ENCODE data around the gene EHF. TPM values are rescaled to one million over a fixed set of nuclear protein-coding genes. Genes with fewer than 3 reads are reported as not detected.

Gene EHF
- polyA plus RNA-seq, 4 donors, result 0.35 to 30.3 (median 25.0) TPM

GRCh38 chr11:34642001-34642554, 21.2 kb downstream of the EHF start:
- DNase-seq (ENCODE audit: low read depth in 4 of 4, low spot score in 3 of 4), result no peak

- no peak for DNase-seq (ENCODE audit: low read depth in 4 of 4, low spot score in 3 of 4)
Observed at GRCh38 chr11:34642873-34643272, 22.0 kb downstream of the EHF start.

DNA sequence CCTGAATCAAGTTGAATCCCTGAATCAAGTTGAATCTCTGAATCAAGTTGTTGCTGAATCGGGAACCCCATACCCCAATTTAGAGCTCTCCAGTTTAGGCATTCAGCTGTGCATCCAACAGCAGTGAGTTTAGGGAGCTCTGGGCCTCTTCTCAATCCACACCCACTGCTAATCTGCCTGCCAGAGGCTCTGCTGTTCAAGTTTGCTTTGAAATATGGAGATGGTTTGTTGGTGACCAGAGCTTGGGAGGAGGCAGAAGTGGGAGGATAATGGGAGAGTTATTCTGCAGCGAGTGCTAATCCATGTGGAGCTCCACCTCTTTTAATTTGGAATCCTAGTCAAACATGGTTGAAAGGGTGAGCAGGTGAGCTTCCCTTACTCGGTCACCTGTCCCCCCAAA, 22.4 kb downstream of the EHF start:
- DNase-seq (ENCODE audit: low read depth in 4 of 4, low spot score in 3 of 4), result no peak

DNA sequence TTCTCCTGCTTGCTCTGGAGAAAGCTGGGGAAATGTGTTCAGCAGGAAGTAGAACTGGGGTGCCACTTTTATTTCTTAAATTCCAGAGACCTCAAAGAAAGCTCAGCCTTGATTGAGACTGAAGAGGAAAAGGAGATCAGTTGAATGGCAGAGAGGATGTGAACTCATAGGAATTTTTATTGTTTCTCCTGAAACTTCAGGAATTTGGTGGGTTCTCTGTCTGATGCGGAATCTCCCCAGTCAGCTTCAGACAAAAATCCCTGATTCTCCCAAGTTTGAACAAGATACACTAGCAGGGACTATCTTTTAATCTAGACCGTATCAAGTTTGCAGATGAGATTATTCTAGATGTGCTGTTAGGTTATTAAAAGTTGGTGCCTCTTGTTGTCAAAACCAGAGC, 23.0 kb downstream of the EHF start:
- DNase-seq (ENCODE audit: low read depth in 4 of 4, low spot score in 3 of 4), result no peak

GRCh38 chr11:34644669-34645406, 23.9 kb downstream of the EHF start:
- DNase-seq (ENCODE audit: low read depth in 4 of 4, low spot score in 3 of 4), result no peak

GRCh38 chr11:34646431-34646830, 25.5 kb downstream of the EHF start:
- no peak for DNase-seq (ENCODE audit: low read depth in 4 of 4, low spot score in 3 of 4)

GRCh38 chr11:34647131-34647530, 26.2 kb downstream of the EHF start:
- DNase-seq (ENCODE audit: low read depth in 4 of 4, low spot score in 3 of 4), result no peak

DNA sequence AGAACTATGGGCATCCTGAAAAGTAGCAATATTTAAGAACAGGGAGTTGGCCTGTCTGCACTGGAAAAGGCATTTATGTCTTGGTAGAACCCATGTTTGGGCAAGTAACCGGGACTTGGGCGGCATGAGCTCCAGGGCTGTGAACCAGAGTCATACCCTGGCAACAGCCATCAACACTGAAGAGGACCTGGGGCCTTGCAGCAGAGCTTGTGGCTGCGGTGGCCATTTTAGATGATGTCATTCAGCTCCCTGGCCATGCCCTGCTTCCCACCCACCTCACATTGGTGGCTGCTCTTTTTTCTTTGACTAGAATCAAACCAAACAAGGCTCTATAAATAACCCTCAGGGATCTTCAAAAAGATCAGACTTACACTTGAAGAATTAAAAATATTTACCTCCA, 26.6 kb downstream of the EHF start:
- no peak for DNase-seq (ENCODE audit: low read depth in 4 of 4, low spot score in 3 of 4)

DNA sequence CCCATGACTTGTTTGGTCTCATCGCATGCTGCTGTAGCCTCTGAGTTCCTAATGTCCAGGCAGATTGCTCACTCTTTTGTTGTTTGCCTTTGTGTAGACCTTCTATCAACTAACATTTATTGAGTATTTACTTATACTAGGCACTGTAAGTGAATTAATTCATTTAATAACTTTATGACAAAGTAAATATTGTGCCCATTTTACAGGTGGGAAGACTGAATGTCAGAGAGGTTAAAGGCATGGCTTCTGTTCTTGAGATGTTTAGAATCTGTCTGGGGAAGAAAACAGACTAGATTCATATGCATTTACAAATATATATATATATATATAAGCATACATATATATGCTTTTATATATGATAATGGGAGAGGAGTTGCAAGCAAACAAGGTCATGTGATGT, 27.1 kb downstream of the EHF start:
- DNase-seq (ENCODE audit: low read depth in 4 of 4, low spot score in 3 of 4), result no peak

- DNase-seq (ENCODE audit: low read depth in 4 of 4, low spot score in 3 of 4), result no peak
Observed at GRCh38 chr11:34649597-34649996, 28.7 kb downstream of the EHF start.

GRCh38 chr11:34650528-34650927, 29.6 kb downstream of the EHF start:
- no peak for DNase-seq (ENCODE audit: low read depth in 4 of 4, low spot score in 3 of 4)

DNA sequence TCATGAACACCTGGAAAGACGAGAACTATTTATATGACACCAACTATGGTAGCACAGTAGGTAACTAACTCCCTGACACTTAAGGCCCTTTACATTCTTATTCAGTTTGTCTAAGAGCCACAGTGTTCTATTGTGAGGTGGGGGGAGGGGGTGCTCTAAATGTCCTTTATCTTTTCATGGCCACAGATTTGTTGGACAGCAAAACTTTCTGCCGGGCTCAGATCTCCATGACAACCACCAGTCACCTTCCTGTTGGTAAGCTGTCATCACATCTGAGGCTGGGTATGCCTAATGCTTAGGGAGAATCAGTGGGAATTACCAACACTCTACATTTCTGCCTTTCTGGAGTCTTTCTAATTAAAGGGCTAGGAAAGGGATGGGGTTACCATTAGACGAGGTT, 30.7 kb downstream of the EHF start:
- DNase-seq (ENCODE audit: low read depth in 4 of 4, low spot score in 3 of 4), result no peak

- no peak for DNase-seq (ENCODE audit: low read depth in 4 of 4, low spot score in 3 of 4)
Observed at GRCh38 chr11:34652191-34652973, 31.5 kb downstream of the EHF start.

DNA sequence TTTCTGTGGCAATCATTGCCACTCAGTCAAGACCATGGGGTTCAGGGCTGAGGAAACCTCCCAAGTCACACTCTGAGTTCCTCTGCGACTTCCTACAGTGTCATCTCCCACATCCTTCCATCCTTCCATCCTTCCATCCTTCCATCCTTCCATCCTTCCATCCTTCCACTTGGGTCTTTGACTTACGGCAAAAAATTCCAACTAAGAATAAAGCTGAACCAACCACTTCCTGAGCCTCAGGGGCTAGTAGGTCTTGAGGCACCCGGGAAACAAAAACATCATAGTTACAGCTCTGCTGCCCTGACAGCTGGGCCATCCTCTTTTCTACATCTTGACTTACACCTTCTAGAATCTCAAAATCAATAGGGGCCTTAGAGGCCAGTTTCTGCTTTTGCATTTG, 32.1 kb downstream of the EHF start:
- no peak for DNase-seq (ENCODE audit: low read depth in 4 of 4, low spot score in 3 of 4)

GRCh38 chr11:34653851-34654482, 33.1 kb downstream of the EHF start:
- DNase-seq (ENCODE audit: low read depth in 4 of 4, low spot score in 3 of 4), result no peak

DNA sequence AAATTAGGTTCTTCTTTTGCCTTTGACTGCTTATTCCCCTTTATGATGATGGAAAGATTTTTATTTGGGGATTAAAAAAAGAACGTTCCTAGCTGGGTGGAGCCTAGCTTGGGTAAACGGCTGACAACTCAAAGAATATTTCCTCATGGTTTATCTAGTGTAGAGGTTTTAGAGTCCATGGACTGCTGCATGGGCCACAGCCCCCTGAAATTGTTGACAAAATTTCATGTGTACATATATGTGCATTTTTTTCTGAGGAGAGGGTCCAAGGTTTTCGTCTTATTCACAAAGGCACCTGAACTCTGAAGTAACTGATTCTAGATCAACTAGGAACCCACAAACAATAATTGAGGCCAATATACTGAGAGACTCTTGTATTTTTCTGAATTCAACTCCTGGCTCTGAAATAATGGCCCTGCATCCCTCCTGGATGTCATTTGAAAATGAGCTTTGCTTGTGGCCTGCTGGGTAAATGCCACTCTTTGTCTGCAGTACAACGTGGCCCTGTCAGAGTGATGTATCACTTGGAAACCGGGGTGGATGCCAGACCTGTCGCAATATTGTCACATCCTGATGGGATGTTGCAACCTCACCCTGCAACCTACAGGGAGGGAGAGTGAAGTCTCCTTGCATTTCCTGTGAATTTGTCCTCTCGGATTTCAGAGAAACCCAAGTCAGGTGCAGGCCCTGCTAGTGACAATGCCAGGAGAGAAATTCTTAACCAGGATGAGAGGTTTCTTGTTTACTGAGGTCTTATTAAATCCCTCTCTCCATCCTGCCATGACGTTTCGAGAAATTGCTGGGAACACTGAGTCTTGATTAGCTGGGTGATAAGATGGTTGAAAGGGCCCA, 33.8 kb downstream of the EHF start:
- DNase-seq (ENCODE audit: low read depth in 4 of 4, low spot score in 3 of 4), result no peak

- no peak for DNase-seq (ENCODE audit: low read depth in 4 of 4, low spot score in 3 of 4)
Observed at GRCh38 chr11:34655335-34656008, 34.6 kb downstream of the EHF start.

DNA sequence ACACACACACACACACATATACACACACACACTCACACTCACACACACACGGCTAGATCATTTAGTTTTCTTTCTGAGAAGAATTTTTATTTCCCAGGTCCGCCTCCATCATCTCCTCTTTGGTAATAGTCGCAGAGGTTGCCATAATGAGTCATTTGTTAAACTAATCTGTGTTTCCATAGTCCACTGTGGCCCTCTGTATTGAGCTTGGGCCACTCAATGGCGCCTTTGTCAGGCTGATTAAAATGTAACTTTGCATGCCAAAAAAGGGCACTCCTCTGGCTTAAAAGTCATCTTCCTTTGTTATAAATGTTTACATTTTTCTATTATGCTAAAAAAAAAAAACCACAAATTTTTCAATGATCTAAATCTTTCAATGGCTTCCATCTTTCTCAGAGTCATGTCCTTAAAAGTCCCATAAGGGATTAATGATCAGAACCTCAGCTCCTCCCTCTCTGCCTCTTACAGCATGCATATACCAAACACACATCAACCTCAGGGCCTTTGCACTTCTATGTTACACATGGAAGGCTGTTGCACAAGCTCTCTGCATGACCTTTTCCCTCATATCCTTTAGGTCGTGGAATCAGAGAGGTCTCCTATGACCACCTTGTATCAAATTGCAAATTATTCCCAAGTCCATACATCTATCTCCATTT, 35.3 kb downstream of the EHF start:
- no peak for DNase-seq (ENCODE audit: low read depth in 4 of 4, low spot score in 3 of 4)
